RCC 7860 (cell line): ENCODE measurements around the gene PFKL.

ENCODE experiments used
- DNase-seq: peaks from one replicate; pipeline ENCODE4 v3.0.0-alpha.2; 2015; ENCODE audit warnings: low spot score
- FAIRE-seq: peaks from 2 replicates; lab custom pipeline; 2012; peaks lifted over from hg19 to GRCh38; lab: Jason Lieb, UNC

Gene PFKL

GRCh38 chr21:44310628-44311507, 11.0 kb downstream of the PFKL start:
- FAIRE-seq = no peak
- DNase-seq = no peak

DNA sequence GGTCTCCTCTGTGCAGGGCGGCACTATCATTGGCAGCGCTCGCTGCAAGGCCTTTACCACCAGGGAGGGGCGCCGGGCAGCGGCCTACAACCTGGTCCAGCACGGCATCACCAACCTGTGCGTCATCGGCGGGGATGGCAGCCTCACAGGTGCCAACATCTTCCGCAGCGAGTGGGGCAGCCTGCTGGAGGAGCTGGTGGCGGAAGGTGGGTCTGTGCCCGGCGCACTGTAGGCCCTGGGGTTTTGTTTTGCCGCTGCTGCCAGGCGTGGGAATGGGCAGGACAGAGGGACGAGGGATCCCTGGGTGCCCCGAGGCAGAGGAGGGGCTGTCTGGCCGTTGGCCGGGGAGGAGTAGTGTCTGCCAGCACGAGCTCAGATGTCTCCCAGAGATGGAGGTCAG, 12.2 kb downstream of the PFKL start:
- DNase-seq (no peak), FAIRE-seq (no peak)

DNA sequence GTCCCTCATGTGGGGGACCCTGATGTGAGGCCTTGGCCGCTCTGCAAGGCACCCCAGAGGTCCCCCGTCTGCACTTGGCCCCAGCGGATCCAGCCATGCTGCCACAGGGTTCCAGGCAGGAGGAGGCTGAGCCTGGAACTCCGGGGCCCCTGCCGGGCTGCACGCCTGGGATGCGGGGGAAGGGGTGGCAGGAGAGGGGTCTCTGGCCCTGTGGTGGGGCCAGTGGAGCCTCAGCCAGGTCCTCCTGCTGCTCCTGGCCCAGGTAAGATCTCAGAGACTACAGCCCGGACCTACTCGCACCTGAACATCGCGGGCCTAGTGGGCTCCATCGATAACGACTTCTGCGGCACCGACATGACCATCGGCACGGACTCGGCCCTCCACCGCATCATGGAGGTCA, 12.9 kb downstream of the PFKL start:
- FAIRE-seq (no peak), DNase-seq (no peak)

GRCh38 chr21:44313451-44313850, 13.6 kb downstream of the PFKL start:
- FAIRE-seq = no peak

GRCh38 chr21:44314128-44314527, 14.3 kb downstream of the PFKL start:
- FAIRE-seq (no peak), DNase-seq (no peak)

More at GRCh38 chr21:44313451-44313850, 13.6 kb downstream of the PFKL start:
- no peak for DNase-seq

GRCh38 chr21:44314561-44314960, 14.7 kb downstream of the PFKL start:
- FAIRE-seq = no peak
- DNase-seq = no peak

DNA sequence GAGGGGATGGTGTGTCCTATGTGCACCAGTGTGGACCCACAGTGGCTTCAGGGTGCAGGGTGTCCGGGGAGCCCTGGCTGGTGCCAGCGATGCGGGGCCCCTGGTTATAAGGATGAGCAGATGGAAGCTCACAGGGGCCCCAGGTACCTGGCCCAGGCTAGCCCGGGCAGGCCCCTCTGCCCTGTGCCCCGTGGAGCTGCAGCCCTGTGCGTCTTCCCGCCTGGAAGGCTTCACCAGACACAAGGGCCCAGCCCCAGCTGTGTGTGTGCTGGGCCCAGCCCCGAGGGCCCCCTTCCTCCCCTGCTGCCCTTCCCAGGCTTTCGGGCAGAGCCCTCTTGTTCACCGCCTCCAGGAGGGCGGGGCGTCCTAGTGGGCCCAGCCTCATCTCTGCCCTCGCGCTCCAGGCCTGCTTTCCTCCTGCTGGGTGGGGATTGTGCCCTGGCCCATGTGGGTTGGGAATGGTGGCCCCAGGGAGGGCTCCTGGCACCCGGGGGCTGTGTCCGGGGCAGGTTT, 15.9 kb downstream of the PFKL start:
- no peak for FAIRE-seq
- DNase-seq = no peak

- DNase-seq (no peak), FAIRE-seq (no peak)
Measured at GRCh38 chr21:44316277-44316900, 16.5 kb downstream of the PFKL start.

DNA sequence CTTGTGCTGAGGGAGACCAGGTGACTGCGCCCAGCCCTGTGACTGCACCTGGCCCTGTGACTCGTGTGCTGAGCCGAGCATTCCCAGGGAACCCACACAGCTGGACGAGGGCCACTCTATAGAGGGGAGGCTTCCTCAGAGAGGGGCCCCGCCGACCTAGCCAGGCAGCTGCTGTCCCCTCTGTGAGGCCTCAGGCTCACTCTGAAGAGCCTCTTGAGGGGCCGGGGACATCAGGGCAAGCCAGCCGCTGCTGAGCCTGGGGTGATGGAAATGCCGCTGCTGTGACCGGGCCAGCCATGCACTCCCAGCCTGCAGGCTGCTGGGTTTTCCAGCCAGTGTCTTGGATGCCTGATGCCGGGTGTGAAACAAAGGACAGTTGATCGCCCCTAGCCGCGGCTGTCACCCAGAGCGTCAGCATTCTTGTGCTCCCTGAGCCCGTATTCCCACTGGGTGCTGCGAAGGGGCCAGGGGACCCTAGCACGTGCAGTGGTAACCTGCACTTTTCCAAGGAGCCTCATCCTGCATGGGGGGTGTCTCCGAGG, 17.5 kb downstream of the PFKL start:
- FAIRE-seq (no peak), DNase-seq (no peak)

GRCh38 chr21:44317871-44318270, 18.0 kb downstream of the PFKL start:
- DNase-seq (no peak), FAIRE-seq (no peak)

DNA sequence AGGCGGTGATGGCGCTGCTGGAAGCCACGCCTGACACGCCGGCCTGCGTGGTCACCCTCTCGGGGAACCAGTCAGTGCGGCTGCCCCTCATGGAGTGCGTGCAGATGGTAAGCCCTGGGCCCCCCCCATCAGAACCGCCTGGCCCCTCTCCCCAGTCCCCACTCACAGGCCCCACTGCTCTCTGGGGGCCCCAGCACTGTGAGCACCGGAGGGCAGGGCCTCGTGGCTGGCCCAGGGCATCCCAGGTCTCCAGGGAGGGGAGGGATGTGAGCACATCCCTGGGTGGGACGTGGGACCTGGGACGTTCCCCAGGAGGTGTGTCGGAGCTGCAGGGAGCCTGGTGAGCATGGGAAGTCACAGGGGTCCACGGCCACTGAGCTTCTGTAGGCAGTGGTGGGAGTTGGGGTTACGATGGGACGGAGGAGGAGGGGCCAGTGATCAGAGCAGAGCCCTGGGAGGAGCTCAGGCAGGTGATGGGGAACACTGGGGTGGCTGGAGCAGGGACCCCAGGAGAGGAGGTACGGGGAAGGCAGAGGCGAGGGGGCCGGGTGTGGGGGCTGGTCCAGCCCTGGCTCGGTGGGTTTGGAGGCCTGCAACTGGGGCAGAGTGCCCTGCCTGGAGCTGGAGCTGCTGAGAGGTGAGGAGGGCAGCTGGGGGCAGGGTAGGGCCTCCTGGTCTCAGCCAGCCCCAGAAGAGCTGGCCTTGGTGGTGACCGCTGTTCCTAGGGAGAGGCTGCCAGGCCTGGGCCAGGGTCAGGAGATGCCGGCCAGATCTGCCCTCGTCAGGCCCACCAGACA, 18.8 kb downstream of the PFKL start:
- DNase-seq = no peak

DNA sequence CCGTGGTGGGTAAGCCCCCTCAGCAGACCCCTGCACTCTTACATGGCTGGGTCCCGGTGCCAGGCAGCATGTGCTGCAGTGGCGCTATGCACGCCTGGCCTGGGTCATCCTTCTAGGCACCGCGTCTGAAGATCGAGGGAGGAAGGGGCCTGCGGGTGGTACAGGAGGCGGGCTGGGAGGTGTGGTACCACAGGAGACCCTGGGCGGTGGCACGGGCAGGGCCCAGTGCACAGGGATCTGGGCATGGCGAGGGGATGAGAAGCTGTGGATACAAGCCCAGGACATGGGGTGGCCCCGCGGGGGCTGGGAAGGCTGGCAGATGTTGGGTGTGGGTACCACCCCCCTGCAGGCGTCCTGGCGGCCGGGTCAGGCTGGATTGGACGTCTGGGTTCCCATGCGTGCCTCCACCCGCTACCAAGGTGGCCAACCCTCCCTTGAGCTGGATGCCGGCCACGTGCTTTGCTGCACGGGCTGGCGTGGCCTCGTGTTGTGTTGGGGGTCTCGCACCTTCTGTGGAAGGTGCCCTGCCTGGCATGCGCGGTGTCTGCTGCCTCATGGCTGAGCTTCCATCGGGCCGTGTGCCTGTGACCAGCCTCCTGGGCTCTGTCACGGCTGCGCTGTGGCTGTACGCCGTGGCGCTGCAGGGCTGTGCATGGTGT, 19.7 kb downstream of the PFKL start:
- FAIRE-seq (no peak), DNase-seq (no peak)

More for the DNA sequence above, 18.8 kb downstream of the PFKL start:
- no peak for FAIRE-seq

GRCh38 chr21:44320847-44321246, 21.0 kb downstream of the PFKL start:
- DNase-seq (no peak), FAIRE-seq (no peak)

GRCh38 chr21:44321846-44322450, 22.1 kb downstream of the PFKL start:
- no peak for FAIRE-seq
- no peak for DNase-seq

GRCh38 chr21:44322621-44323325, 22.9 kb downstream of the PFKL start:
- DNase-seq (no peak), FAIRE-seq (no peak)

GRCh38 chr21:44323591-44323990, 23.7 kb downstream of the PFKL start:
- FAIRE-seq (no peak), DNase-seq (no peak)

DNA sequence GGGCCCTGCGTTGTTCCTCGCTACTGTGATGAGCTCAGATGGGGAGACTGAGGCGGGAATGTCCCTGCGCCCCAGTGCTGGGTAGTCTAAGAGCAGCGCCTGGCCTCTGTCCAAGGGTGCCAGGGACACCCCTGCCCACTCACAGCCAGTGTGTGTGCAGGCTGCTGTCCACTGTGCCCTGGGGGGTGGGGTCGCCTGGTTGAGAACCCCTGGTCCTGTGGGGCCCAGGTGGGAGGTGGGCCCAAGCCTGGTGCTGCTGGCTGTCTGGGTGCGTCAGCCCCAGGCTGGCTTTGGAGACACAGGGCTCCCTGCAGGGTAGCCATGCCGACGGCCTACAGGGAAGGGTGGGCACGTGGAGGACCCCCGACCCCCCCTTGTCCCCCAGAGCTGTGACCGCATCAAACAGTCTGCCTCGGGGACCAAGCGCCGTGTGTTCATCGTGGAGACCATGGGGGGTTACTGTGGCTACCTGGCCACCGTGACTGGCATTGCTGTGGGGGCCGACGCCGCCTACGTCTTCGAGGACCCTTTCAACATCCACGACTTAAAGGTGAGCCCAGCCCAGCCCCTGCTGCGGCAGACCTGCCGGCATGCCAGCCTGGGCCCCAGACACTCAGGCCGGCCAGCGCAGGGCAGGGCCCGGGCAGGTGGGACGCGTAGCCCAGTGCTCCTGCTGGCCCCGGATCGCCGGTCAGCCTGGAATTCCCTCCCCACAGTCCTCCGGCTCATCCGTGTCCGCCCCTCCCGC, 24.4 kb downstream of the PFKL start:
- DNase-seq (no peak), FAIRE-seq (no peak)

GRCh38 chr21:44324854-44325107, 24.9 kb downstream of the PFKL start:
- FAIRE-seq = no peak
- DNase-seq = no peak
